Mammary epithelial cell (primary cell): ENCODE measurements around the gene CDC42EP1.

ENCODE experiments used
- EZH2 ChIP-seq: IDR thresholded peaks from 2 replicates; pipeline ENCODE4 v1.6.1; 2012; ENCODE audit warnings: low read length, inconsistent platforms, borderline replicate concordance
- TF ChIP-seq, protein P1 (sequence below), 2 donors: IDR thresholded peaks in 1 of 2; conservative IDR thresholded peaks in 1 of 2; 2 replicates each; pipeline ENCODE4 v1.5.1; 2011 to 2012; ENCODE audit warnings: inconsistent platforms in 2 of 2, low read length in 2 of 2, mild to moderate bottlenecking in 2 of 2, control low read depth in 1 of 2, low read depth in 1 of 2; ENCODE audit not compliant: insufficient read depth in 1 of 2; ENCODE audit errors: extremely low read depth in 1 of 2

DNA sequence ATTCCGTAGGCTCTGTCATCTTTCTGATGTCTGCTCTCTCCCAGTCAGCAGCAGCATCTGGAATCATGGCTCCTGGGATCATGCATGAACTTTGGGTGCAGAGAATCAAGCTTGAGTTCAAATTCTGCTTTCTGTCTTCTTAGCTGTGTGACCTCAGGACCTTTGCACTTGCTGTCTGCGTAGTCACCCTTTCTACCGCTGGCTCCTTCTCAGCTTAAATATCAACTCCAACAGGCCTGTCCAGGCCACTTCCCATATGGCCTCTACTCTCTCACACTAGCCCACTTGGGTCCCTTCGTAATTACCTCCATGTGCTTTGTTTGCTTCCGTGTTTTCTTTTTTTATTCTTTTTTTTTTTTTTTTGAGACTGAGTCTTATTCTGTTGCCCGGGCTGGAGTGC is 43.8 kb downstream of the CDC42EP1 start:
- TF ChIP-seq, protein P1, sequence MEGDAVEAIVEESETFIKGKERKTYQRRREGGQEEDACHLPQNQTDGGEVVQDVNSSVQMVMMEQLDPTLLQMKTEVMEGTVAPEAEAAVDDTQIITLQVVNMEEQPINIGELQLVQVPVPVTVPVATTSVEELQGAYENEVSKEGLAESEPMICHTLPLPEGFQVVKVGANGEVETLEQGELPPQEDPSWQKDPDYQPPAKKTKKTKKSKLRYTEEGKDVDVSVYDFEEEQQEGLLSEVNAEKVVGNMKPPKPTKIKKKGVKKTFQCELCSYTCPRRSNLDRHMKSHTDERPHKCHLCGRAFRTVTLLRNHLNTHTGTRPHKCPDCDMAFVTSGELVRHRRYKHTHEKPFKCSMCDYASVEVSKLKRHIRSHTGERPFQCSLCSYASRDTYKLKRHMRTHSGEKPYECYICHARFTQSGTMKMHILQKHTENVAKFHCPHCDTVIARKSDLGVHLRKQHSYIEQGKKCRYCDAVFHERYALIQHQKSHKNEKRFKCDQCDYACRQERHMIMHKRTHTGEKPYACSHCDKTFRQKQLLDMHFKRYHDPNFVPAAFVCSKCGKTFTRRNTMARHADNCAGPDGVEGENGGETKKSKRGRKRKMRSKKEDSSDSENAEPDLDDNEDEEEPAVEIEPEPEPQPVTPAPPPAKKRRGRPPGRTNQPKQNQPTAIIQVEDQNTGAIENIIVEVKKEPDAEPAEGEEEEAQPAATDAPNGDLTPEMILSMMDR (conservative IDR thresholded peaks at IDR 0.05 in 1 of 2, IDR thresholded peaks at IDR 0.05 in 1 of 2; ENCODE audit: extremely low read depth in 1 of 2, insufficient read depth in 1 of 2, low read depth in 1 of 2, low read length in 2 of 2): no peak
- TF ChIP-seq EZH2: no peak
